ENCODE data around the gene MSS51.
A peak's percentile ranks its signal among the peaks of the same experiment; 100 is the strongest.

MSS51 gene

DNA sequence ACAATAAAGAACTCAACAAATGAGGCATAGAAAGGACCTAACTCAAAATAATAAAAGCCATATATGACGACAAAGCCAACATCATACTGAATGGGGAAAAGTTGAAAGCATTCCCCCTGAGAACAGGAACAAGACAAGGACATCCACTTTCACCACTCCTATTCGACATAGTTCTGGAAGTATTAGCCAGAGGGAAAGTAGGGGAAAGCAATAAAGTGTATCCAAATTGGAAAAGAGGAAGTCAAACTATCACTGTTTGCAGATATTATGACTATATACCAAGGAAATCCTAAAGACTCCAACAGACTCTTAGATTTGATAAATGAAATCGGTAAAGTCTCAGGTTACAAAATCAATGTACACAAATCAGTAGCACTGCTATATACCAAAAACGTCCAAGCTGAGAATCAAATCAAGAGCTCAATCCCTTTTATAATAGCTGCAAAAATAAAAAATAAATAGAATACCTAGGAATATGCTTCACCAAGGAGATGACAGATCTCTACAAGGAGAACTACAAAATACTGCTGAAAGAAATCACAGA is 24.3 kb downstream of the MSS51 start:
- DNase-seq (ENCODE audit: low read depth) = no peak
- no peak overlapping the region for H3K4me3 ChIP-seq (replicated peaks; ENCODE audit: low read depth, low read length)
- no peak for TF ChIP-seq CTCF (IDR thresholded peaks at IDR 0.05; ENCODE audit: low read length, missing control alignments)

DNA sequence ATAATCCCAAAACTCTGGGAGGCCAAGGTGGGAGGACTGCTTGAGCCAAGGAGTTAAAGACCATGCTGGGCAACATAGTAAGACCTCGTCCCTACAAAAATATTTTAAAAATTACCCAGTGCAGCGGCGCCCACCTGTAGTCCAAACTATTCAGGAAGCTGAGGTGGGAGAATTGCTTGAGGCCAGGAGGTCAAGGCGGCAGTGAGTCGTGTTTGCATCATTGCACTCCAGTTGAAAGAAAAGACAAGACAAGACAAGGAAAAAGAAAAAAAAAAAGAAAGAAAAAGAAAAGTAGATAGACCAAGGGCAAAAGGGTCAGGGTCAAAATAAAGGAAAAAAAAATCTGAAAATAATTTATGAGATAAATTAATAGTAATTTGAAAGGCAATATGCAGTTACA is 25.3 kb downstream of the MSS51 start:
- no peak for DNase-seq (ENCODE audit: low read depth)
- no peak for TF ChIP-seq CTCF (IDR thresholded peaks at IDR 0.05; ENCODE audit: low read length, missing control alignments)
- H3K4me3 ChIP-seq (replicated peaks; ENCODE audit: low read depth, low read length) = no peak overlapping the region

- no peak overlapping the region for H3K4me3 ChIP-seq (replicated peaks; ENCODE audit: low read depth, low read length)
- DNase-seq (ENCODE audit: low read depth) = peak; percentile 13
- TF ChIP-seq CTCF (IDR thresholded peaks at IDR 0.05; ENCODE audit: low read length, missing control alignments) = no peak
These were observed 25.9 kb downstream of the MSS51 start for GRCh38 chr10:73407495-73407894.

- H3K4me3 ChIP-seq (replicated peaks; ENCODE audit: low read depth, low read length) = no peak overlapping the region
- DNase-seq (ENCODE audit: low read depth) = peak; percentile 18
- no peak for TF ChIP-seq CTCF (IDR thresholded peaks at IDR 0.05; ENCODE audit: low read length, missing control alignments)
These were observed 26.5 kb downstream of the MSS51 start for GRCh38 chr10:73406846-73407245.

DNA sequence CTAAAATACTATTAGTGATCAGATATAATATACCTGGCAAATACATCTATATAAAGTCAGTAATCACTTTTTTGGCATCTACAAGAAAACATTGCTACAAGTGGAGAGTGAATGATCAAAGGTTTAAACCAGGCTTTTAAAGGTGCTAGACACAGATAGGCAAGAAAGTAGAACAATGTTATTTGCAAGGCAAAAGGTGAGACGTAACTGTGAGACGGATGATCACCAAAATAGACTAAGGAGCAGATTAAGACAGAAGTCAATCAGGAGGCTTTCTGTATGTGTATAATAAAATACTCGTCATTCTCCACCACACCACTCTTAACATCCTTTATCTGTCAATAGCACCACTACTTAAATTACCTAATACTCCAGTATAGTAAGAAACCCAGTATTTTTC is 27.8 kb downstream of the MSS51 start:
- no peak for DNase-seq (ENCODE audit: low read depth)
- no peak for TF ChIP-seq CTCF (IDR thresholded peaks at IDR 0.05; ENCODE audit: low read length, missing control alignments)

DNA sequence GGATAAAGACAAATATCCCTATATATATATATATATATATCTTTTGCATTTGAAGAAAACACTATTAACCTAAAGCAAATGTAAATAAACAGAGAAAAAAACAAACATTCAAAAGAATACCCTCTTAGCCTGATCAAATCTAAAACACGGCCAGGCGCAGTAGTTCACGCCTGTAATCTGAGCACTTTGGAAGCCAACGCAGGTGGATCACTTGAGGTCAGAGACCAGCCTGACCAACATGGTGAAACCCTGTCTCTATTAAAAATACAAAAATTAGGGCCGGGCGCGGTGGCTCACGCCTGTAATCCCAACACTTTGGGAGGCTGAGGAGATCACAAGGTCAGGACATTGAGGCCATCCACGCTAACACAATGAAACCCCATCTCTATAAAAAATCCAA is 28.7 kb downstream of the MSS51 start:
- no peak for TF ChIP-seq CTCF (IDR thresholded peaks at IDR 0.05; ENCODE audit: low read length, missing control alignments)
- DNase-seq (ENCODE audit: low read depth) = no peak
- H3K4me3 ChIP-seq (replicated peaks; ENCODE audit: low read depth, low read length) = no peak overlapping the region

More for the DNA sequence above, 27.8 kb downstream of the MSS51 start:
- H3K4me3 ChIP-seq (replicated peaks; ENCODE audit: low read depth, low read length) = no peak overlapping the region

- DNase-seq (ENCODE audit: low read depth) = no peak
- no peak for TF ChIP-seq CTCF (IDR thresholded peaks at IDR 0.05; ENCODE audit: low read length, missing control alignments)
- H3K4me3 ChIP-seq (replicated peaks; ENCODE audit: low read depth, low read length) = no peak overlapping the region
These were observed 31.7 kb downstream of the MSS51 start for GRCh38 chr10:73401636-73402035.

Measured in fibroblast of pulmonary artery (primary cell).